KOPT-K1 (cell line): ENCODE data around the gene ATP6AP1.

ENCODE experiments used
- H3K27ac ChIP-seq: fragments of 200-600 bp; sonication (generic); 2 replicates; pipeline ENCODE4 v1.5.1; 2016; ENCODE audit warnings: antibody characterized with exemption, mild to moderate bottlenecking, low read depth, low read length; ENCODE audit not compliant: poor library complexity, severe bottlenecking
- H3K36me3 ChIP-seq: fragments of 200-600 bp; sonication (generic); 2 replicates; pipeline ENCODE4 v1.5.1; 2017; ENCODE audit warnings: antibody characterized with exemption, mild to moderate bottlenecking, low read length, moderate library complexity; ENCODE audit not compliant: insufficient read depth
- H3K9me3 ChIP-seq: fragments of 200-600 bp; sonication (generic); 2 replicates; pipeline ENCODE4 v1.5.1; 2017; ENCODE audit warnings: antibody characterized with exemption, low read length, mild to moderate bottlenecking; ENCODE audit not compliant: insufficient read depth, poor library complexity, severe bottlenecking

The ATP6AP1 gene

GRCh38 chrX:154445776-154446175, 17.3 kb downstream of the ATP6AP1 start:
- Histone ChIP-seq H3K9me3 (no peaks in the 10 kb centered on the region), H3K27ac (no peak overlapping the region), H3K36me3 (peaks cover 46% of the 10 kb centered on the region; the same call in 1 of the 2 replicates)

DNA sequence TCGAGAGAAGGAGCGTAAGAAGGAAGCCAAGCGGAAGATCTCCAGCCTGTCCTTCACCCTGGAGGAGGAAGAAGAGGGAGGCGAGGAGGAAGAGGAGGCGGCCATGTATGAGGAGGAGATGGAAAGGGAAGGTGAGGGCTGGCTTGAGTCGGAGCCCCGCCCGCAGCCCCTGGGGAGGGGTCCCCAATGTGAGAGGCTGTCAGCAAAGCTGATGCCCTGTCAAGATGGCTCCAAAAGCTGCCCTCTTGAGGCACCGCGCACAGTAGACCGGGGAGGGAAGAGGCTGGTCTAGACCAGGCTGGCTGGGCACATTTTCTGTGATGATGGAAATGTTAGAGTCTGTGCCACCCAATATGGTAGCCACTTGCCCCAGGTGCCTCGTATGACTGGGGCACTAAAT, 18.0 kb downstream of the ATP6AP1 start:
- Histone ChIP-seq H3K9me3 (no peaks in the 10 kb centered on the region), H3K27ac (no peak overlapping the region), H3K36me3 (peaks cover 43% of the 10 kb centered on the region; the same call in 1 of the 2 replicates)

DNA sequence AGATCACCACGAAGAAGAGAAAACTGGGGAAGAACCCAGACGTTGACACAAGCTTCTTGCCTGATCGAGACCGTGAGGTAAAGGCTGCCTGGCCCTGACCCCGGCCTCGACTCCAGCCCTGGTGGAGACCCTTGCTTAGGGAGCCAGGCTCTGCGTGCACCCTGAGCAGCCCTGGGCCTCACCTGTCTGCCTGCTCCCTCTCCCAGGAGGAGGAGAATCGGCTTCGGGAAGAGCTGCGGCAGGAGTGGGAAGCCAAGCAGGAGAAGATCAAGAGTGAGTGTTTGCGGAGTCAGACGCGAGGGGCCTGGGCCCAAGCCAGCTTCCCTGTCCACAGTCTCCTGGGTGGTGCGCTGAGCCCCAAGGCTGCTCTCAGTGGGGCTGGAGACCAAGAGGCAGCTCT, 20.0 kb downstream of the ATP6AP1 start:
- Histone ChIP-seq H3K27ac (no peak overlapping the region), H3K36me3 (peaks cover 29% of the 10 kb centered on the region; the same call in 1 of the 2 replicates), H3K9me3 (no peaks in the 10 kb centered on the region)

DNA sequence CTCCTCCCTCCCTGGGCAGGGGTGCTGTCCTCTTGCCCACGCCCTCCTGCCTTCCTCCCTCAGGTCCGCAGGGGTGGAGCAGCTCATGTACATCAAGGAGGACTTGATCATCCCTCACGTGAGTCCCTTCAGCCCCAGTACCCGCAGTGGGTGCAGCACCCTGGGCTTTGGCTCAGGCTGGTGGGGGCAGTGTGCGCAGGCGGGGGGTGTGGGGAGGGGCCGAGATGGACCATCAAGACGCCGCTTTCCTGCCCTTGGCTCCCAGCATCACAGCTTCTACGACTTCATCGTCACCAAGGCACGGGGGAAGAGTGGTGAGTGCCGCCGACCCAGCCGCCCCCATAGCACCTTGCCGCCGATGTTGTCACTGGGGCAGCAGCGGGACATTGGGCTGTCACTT, 21.1 kb downstream of the ATP6AP1 start:
- H3K9me3 ChIP-seq = no peaks in the 10 kb centered on the region
- no peak overlapping the region for H3K27ac ChIP-seq
- peaks cover 29% of the 10 kb centered on the region; the same call in 1 of the 2 replicates for H3K36me3 ChIP-seq

DNA sequence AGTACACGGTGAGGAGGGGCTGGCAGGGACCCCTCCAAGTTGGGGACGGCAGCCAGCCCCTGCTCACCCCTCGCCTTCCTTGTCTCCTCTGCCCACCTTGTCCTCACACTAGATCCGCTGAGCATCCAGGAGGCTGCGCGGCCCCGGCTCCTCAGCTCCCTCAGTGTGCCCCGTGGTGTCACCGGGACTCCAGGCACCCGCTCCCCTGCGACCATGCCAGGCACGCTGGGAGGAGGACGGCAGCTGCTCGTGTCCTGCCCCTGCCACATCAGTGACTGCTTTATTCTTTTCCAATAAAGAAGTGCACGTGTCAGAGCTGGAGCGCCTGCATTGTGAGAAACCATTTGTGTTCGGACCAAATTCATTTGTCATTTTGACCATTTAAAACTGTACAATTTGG, 21.8 kb downstream of the ATP6AP1 start:
- H3K27ac ChIP-seq = no peak overlapping the region
- no peaks in the 10 kb centered on the region for H3K9me3 ChIP-seq

DNA sequence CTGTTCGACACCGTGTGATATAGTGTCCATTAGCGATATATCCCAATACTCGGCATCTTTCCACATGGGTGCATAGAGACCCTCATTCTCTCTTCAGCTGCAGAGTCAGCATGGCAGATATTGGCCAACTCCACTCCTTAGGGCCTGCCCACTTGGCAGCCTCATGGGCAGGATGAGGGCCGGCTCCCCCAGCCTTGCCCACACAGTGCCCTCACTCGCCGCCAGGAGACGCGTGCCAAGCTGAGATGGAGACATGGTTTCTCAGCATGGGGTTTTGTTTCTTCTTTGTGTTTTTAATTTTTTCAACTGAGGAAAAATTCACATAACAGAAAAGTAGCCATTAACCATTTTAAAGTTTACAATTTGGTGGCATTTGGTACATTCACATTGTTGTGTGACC, 24.3 kb downstream of the ATP6AP1 start:
- Histone ChIP-seq H3K27ac (no peak overlapping the region), H3K9me3 (no peaks in the 10 kb centered on the region), H3K36me3 (peaks cover 29% of the 10 kb centered on the region; the same call in 1 of the 2 replicates)

More for the DNA sequence above, 21.8 kb downstream of the ATP6AP1 start:
- H3K36me3 ChIP-seq = peaks cover 29% of the 10 kb centered on the region; the same call in 1 of the 2 replicates

DNA sequence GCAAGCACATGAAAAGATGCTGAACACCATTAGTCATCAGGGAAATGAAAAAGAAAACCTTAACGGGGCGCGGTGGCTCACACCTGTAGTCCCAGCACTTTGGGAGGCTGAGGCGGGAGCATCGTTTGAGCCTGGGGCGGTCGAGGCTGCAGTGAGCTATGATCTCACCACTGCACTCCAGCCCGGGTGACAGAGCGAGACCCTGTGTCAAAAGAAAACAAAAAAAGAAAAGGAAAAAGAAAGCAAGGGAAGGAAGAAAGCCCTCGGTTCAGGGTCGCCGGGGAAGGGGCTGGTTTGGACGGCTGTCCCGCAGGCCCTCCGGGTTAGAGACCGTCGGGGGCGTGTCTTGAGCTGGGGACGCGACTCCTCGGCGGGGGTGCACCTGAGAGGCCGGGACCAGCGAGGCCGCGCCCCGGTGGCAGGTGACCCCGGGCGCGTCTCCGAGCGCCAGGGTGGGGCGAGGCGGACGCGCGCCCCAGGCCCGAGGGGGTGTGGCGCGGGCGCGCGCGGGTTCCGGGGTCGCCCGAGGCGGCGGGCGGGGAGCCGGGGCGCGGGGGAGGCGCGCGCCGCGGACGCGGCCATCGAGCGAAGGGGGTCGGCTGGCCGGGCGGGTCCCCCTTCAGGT, 29.1 kb downstream of the ATP6AP1 start:
- peak overlapping the region; percentile 60 for H3K27ac ChIP-seq
- peaks cover 9% of the 10 kb centered on the region; the same call in 1 of the 2 replicates for H3K36me3 ChIP-seq
- no peaks in the 10 kb centered on the region for H3K9me3 ChIP-seq

GRCh38 chrX:154458116-154458953, 29.9 kb downstream of the ATP6AP1 start, which contains the start of gene PLXNA3:
Gene PLXNA3 (plus strand): TSS chrX:154458281. CDS start chrX:154460184, 1,903 bp downstream.
- Histone ChIP-seq H3K36me3 (peaks cover 9% of the 10 kb centered on the region; the same call in 1 of the 2 replicates), H3K27ac (peak within 1 kb of the TSS; percentile 60), H3K9me3 (no peaks in the 10 kb centered on the region)

DNA sequence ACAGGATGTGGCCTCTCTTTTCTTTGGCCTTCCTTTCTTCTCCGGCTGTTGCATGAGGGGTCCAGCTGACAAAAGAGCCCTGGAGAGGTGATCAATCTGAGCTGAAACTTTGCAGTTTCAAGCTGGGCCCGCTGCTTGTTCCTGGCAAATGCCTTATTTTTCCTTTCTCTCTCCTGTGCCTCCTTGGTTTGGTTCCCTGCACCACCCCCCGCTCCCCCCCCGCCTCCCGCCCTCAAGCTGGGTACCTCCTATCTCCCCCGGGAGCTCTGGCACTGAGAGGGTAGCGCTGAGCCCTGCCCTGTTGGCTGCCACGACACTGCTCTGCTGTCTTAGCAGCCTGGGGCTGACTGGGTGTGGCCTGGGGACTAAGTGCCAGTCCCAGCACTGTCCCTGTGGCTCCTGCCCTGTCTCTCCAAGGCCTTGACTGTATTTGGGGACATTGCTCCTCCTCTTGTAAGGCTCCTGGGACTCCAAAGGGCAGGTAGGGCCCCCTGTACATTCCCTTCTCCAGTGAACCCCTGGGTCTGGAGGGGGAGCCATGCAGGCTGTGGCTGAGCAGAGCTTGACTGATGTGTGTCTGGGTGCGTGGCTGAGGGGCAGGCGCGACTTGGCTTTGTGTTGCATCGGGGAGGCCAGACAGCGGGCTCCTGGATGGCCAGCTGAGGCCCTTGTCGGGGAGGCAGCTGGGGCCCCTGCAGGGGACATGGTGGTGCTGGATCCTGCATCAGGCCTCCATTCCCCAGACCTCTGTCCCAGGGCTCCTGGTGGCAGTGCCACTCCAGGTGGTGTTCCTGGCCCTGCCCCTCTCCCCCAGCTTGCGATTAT, 30.7 kb downstream of the ATP6AP1 start:
- H3K9me3 ChIP-seq = no peaks in the 10 kb centered on the region
- peaks cover 11% of the 10 kb centered on the region; the same call in 1 of the 2 replicates for H3K36me3 ChIP-seq
- H3K27ac ChIP-seq = peak overlapping the region; percentile 60

DNA sequence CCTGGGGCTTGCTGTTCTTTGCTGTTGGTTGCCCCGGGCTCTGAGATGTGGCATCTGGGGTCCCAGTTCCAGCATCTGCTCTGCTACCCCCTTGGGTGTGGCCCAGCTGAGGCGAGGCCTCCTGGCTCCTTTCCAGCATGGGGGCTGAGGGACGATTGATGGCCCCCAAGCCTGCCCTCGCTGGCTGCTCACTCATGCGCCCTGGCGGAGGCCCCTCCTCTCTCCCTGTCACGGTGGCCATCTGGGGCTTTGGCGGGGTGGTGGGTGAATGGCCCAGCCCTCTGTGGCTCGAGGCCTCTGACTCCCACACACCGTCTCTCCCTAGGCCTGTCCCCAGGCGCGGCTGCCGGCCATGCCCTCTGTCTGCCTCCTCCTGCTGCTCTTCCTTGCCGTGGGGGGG, 31.4 kb downstream of the ATP6AP1 start:
- H3K27ac ChIP-seq = no peak overlapping the region

GRCh38 chrX:154460326-154460725, 31.8 kb downstream of the ATP6AP1 start:
- peaks cover 22% of the 10 kb centered on the region; the same call in 1 of the 2 replicates for H3K36me3 ChIP-seq
- no peaks in the 10 kb centered on the region for H3K9me3 ChIP-seq
- H3K27ac ChIP-seq = no peak overlapping the region

More for the DNA sequence above, 31.4 kb downstream of the ATP6AP1 start:
- Histone ChIP-seq H3K9me3 (no peaks in the 10 kb centered on the region), H3K36me3 (peaks cover 18% of the 10 kb centered on the region; the same call in 1 of the 2 replicates)

DNA sequence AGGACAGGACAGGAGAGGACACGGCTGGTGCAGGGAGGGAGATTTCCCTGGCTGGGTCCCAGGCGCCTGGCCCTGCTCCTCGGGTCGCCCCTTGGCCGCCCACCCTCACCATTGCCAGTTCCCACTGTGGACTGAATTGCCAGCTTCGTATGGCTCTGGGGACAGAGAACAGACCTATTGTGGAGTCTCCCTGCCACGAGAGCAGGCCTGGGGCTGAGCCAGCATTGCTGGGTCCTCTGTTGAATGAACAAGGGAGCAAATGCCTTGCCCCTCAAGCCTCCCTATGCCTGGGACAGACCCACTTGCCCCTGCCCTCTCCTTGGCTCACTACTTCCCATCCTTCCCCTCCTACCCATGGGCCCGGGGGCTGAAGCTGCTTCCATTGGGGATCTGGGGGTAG, 33.9 kb downstream of the ATP6AP1 start:
- H3K36me3 ChIP-seq = peaks cover 36% of the 10 kb centered on the region; the same call in 1 of the 2 replicates
- H3K27ac ChIP-seq = no peak overlapping the region
- H3K9me3 ChIP-seq = no peaks in the 10 kb centered on the region

GRCh38 chrX:154463611-154464220, 35.2 kb downstream of the ATP6AP1 start:
- peaks cover 50% of the 10 kb centered on the region; the same call in 1 of the 2 replicates for H3K36me3 ChIP-seq

GRCh38 chrX:154464806-154465365, 36.4 kb downstream of the ATP6AP1 start:
- H3K36me3 ChIP-seq = peaks cover 60% of the 10 kb centered on the region; the same call in 1 of the 2 replicates
- no peak overlapping the region for H3K27ac ChIP-seq
- H3K9me3 ChIP-seq = no peaks in the 10 kb centered on the region

More at GRCh38 chrX:154463611-154464220, 35.2 kb downstream of the ATP6AP1 start:
- Histone ChIP-seq H3K9me3 (no peaks in the 10 kb centered on the region), H3K27ac (no peak overlapping the region)
